Measurements from ENCODE around the gene KCNAB1. TPM values are rescaled to one million over a fixed set of nuclear protein-coding genes. Genes with fewer than 3 reads are reported as not detected.

Gene KCNAB1
- total RNA-seq, 4 donors from 2014 or later = 4.2 to 11.4 (median 7.8) TPM

DNA sequence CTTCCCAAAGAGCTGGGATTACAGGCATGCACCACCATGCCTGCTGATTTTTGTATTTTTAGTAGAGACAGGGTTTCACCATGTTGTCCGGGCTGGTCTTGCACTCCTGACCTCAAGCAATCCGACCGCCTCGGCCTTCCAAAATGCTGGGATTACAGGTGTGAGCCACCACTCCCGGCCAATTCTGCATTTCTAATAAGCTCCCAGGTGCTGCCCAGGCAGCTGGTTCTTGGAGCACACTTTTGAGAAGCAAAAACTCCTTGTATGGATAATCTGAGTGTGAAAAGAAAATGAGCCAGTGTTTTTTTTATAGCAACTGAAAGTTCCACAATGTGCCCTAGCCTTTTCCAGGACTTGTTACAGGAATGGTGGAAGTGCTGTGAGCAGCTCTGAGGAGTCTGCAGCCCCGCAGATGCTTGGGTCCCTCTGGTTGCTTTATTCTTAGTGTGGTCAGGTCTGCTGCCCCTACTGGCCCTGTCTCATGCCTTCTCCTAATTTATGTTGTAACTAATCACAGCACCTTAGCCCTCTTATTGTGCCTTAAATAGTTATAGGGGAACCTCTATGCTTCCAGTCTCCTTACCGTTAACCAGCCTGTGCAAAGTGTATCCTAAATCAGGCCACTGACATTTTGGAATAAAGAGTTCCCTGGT lies 13.5 kb upstream of the KCNAB1 start:
- Histone ChIP-seq H3K4me3 (no peak overlapping the region), H3K27me3 (no peaks in the 10 kb centered on the region), H3K27ac (no peak overlapping the region), H3K4me1 (peaks cover 0 to 10% (median 0%) of the 10 kb centered on the region in 4 donors), H3K9me3 (no peaks in the 10 kb centered on the region), H3K36me3 (no peaks in the 10 kb centered on the region)
- 81 to 85% methylated on average over 7 of the region's 7 CpGs for WGBS, 2 donors
- no peak for DNase-seq (ENCODE audit: low spot score in 2 of 2)
- TF ChIP-seq CTCF (IDR thresholded peaks at IDR 0.05) (no peak), POLR2A (IDR thresholded peaks at IDR 0.05) (no peak), EP300 (IDR thresholded peaks at IDR 0.05) (no peak)

DNA sequence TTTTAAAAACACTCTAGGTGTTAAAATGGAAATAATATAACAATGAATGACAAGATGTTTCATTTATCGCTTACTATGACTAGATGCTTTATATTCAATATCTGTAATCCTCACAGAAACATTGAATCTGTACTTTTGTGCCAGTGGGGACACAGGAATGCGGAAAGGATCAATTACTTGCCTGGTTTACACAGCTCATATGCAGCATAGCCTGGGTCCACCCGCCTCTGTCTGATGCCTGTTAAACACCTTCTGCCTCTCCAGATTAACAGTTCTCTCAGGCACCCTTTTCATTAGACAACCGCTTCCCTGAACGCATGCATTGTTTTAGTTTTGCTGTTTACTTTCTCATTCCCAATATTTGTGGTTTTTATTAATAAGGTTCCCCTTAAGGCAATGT lies 12.9 kb upstream of the KCNAB1 start:
- H3K27ac ChIP-seq = no peak overlapping the region
- no peaks in the 10 kb centered on the region for H3K9me3 ChIP-seq
- H3K4me3 ChIP-seq = no peak overlapping the region
- TF ChIP-seq POLR2A (IDR thresholded peaks at IDR 0.05) = no peak
- no peak for TF ChIP-seq CTCF (IDR thresholded peaks at IDR 0.05)
- TF ChIP-seq EP300 (IDR thresholded peaks at IDR 0.05) = no peak
- DNase-seq (ENCODE audit: low spot score in 2 of 2) = no peak
- no peaks in the 10 kb centered on the region for H3K36me3 ChIP-seq
- peaks cover 0 to 7% (median 0%) of the 10 kb centered on the region in 4 donors for H3K4me1 ChIP-seq
- no peaks in the 10 kb centered on the region for H3K27me3 ChIP-seq
- 84 to 87% methylated on average over 5 of the region's 5 CpGs for WGBS, 2 donors

GRCh38 chr3:156108616-156109015 lies 11.8 kb upstream of the KCNAB1 start:
- Histone ChIP-seq H3K9me3 (no peaks in the 10 kb centered on the region), H3K4me1 (no peaks in the 10 kb centered on the region), H3K27me3 (no peaks in the 10 kb centered on the region), H3K4me3 (no peak overlapping the region), H3K36me3 (no peaks in the 10 kb centered on the region), H3K27ac (no peak overlapping the region)
- 67 to 74% methylated on average over 3 of the region's 3 CpGs for WGBS, 2 donors
- DNase-seq (ENCODE audit: low spot score in 2 of 2) = no peak
- TF ChIP-seq CTCF (IDR thresholded peaks at IDR 0.05) = no peak
- no peak for TF ChIP-seq POLR2A (IDR thresholded peaks at IDR 0.05)

- H3K27me3 ChIP-seq = no peaks in the 10 kb centered on the region
- no peak overlapping the region for H3K4me3 ChIP-seq
- H3K36me3 ChIP-seq = no peaks in the 10 kb centered on the region
- DNase-seq (ENCODE audit: low spot score in 2 of 2) = no peak
- no peaks in the 10 kb centered on the region for H3K4me1 ChIP-seq
- WGBS, 2 donors = 68 to 73% methylated on average over 9 of the region's 9 CpGs
- TF ChIP-seq POLR2A (IDR thresholded peaks at IDR 0.05) = no peak
- TF ChIP-seq EP300 (IDR thresholded peaks at IDR 0.05) = no peak
- TF ChIP-seq CTCF (IDR thresholded peaks at IDR 0.05) = no peak
- H3K27ac ChIP-seq = no peak overlapping the region
- H3K9me3 ChIP-seq = no peaks in the 10 kb centered on the region
Measured at GRCh38 chr3:156109989-156110388, 10.4 kb upstream of the KCNAB1 start.

GRCh38 chr3:156126467-156126866 lies 6.1 kb downstream of the KCNAB1 start:
- TF ChIP-seq POLR2A (IDR thresholded peaks at IDR 0.05) (no peak), CTCF (IDR thresholded peaks at IDR 0.05) (no peak)
- no peak overlapping the region for H3K27ac ChIP-seq
- DNase-seq (ENCODE audit: low spot score in 2 of 2) = no peak
- H3K4me1 ChIP-seq = peaks cover 0 to 7% (median 0%) of the 10 kb centered on the region in 4 donors
- H3K27me3 ChIP-seq = no peaks in the 10 kb centered on the region
- no peaks in the 10 kb centered on the region for H3K9me3 ChIP-seq
- no peaks in the 10 kb centered on the region for H3K36me3 ChIP-seq
- no peak overlapping the region for H3K4me3 ChIP-seq
- 73 to 77% methylated on average over 2 to 3 of the region's 3 CpGs for WGBS, 2 donors

Data from tibial nerve (tissue), 4 donors.